Right atrium auricular region (tissue), 2 donors: ENCODE measurements around the gene PGRMC1. TPM values are rescaled to one million over a fixed set of nuclear protein-coding genes. Genes with fewer than 3 reads are reported as not detected.

Experiments
- DNase-seq: peaks from one replicate; pipeline ENCODE4 v3.0.0-alpha.2; 2019; ENCODE audit warnings: low spot score
- H3K27ac ChIP-seq, 2 donors: fragments of 200-600 bp; sonication (generic); 1 replicate in 1 of 2; 2 replicates in 1 of 2; pipeline ENCODE4 v1.5.1; 2016 to 2019
- H3K27me3 ChIP-seq, 2 donors: fragments of 200-600 bp; sonication (generic); one replicate each; pipeline versions ENCODE4 v1.5.1 to v1.6.0; 2017 to 2019
- H3K36me3 ChIP-seq: fragments of 200-600 bp; sonication (generic); one replicate; pipeline ENCODE4 v1.5.1; 2016
- H3K4me1 ChIP-seq, 2 donors: fragments of 200-600 bp; sonication (generic); one replicate each; pipeline versions ENCODE4 v1.5.1 to v1.6.0; 2017 to 2019
- H3K4me3 ChIP-seq, 2 donors: fragments of 200-600 bp; sonication (generic); 1 replicate in 1 of 2; 2 replicates in 1 of 2; pipeline ENCODE4 v1.5.1; 2017 to 2019; ENCODE audit warnings: mild to moderate bottlenecking in 1 of 2, moderate library complexity in 1 of 2
- H3K9me3 ChIP-seq, 2 donors: fragments of 200-600 bp; sonication (generic); one replicate each; pipeline ENCODE4 v1.5.1; 2019
- total RNA-seq, 2 donors: library from RNA; depleted of rRNA; stranded (reverse); fragments of >200 nt; gene quantifications; one replicate each; pipeline ENCODE4 v1.1.0, GENCODE V29; 2016
- TF ChIP-seq, protein P1 (sequence below), 2 donors: fragments of 200-600 bp; sonication (generic); IDR thresholded peaks; one replicate each; pipeline ENCODE4 v1.5.1; 2019; ENCODE audit warnings: antibody characterized with exemption in 2 of 2

PGRMC1 gene
- total RNA-seq, result 10 to 100 TPM; 26.8 to 42.7 TPM

DNA sequence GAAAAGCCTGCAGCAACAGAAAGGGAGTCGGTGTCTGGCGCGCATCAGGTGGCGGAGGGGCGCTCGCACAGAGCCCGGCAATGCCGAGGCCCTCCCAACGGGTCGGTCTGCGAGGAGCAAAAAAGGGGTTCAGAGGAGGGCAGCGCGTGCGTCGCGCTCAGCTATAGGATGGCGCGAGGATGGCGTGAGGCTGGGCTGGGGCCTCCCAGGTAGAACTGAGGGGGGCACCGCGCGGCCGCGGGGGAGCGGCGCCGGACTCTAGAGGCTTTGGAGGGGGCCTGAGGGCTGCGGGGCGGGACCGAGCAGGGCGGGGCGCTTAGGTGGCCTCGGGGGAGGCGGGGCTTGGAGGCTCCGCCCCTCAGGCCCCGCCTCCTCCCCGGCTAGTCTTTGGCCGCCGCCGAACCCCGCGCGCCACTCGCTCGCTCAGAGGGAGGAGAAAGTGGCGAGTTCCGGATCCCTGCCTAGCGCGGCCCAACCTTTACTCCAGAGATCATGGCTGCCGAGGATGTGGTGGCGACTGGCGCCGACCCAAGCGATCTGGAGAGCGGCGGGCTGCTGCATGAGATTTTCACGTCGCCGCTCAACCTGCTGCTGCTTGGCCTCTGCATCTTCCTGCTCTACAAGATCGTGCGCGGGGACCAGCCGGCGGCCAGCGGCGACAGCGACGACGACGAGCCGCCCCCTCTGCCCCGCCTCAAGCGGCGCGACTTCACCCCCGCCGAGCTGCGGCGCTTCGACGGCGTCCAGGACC lies at the start of gene PGRMC1:
PGRMC1 (plus strand) TSS at position 414 of the 751 bp plus-strand sequence; CDS start at position 493, 79 bp downstream.
- TF ChIP-seq, protein P1, sequence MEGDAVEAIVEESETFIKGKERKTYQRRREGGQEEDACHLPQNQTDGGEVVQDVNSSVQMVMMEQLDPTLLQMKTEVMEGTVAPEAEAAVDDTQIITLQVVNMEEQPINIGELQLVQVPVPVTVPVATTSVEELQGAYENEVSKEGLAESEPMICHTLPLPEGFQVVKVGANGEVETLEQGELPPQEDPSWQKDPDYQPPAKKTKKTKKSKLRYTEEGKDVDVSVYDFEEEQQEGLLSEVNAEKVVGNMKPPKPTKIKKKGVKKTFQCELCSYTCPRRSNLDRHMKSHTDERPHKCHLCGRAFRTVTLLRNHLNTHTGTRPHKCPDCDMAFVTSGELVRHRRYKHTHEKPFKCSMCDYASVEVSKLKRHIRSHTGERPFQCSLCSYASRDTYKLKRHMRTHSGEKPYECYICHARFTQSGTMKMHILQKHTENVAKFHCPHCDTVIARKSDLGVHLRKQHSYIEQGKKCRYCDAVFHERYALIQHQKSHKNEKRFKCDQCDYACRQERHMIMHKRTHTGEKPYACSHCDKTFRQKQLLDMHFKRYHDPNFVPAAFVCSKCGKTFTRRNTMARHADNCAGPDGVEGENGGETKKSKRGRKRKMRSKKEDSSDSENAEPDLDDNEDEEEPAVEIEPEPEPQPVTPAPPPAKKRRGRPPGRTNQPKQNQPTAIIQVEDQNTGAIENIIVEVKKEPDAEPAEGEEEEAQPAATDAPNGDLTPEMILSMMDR (IDR thresholded peaks at IDR 0.05), result no peak
- H3K27ac ChIP-seq, result peak within 1 kb of the TSS; percentile 77 to 83
- peak; percentile 83 for DNase-seq
- H3K9me3 ChIP-seq, result no peaks in the 10 kb centered on the region
- H3K27me3 ChIP-seq, result no peaks in the 10 kb centered on the region
- no peaks in the 10 kb centered on the region for H3K36me3 ChIP-seq
- peak within 1 kb of the TSS; percentile 61 to 67 for H3K4me3 ChIP-seq
- H3K4me1 ChIP-seq, result no peaks in the 10 kb centered on the region

DNA sequence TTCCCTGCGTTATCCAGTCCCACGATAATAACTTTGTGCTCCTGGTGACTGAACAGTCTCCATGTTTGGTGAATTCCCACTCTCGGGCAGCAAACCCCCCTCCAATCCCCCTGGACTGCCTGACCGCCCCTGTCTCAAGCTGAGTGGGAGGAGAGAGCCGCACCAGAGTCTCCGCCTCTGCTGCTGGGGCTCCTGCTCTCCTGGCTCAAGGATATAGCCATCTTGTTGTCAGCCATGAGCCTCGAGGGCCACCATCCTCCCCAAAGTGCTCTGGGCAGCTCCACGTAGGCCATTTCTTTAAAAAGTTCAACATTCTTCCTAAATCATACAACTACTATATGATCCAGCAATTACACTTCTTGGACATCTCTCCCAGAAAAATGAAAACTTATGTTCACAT lies 49.3 kb upstream of the PGRMC1 start:
- DNase-seq, result no peak

DNA sequence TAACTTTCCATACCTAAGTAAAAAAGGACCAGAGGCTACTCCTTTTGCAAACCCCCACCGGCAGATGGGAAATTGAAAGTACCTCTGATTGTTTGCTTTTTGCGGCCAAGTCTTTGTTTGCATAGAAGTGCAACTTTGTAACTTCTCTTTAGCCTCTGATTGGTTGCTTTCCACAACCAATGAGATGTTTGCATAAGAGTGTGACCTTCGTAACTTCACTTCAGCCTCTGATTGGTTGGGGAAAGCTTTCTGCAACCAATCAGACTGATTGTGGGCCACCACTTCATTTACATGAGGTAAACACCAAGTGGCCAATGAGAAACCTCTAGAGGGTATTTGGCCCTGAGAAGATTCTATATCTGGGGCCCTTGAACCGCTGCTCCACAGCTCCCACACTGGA lies 48.8 kb upstream of the PGRMC1 start:
- DNase-seq, result no peak
- H3K9me3 ChIP-seq, result no peaks in the 10 kb centered on the region
- TF ChIP-seq, protein P1 (IDR thresholded peaks at IDR 0.05), result no peak
- H3K27ac ChIP-seq, result no peak overlapping the region
- H3K27me3 ChIP-seq, result no peaks in the 10 kb centered on the region
- no peaks in the 10 kb centered on the region for H3K4me1 ChIP-seq
- no peaks in the 10 kb centered on the region for H3K36me3 ChIP-seq
- no peak overlapping the region for H3K4me3 ChIP-seq

More for the DNA sequence above, 49.3 kb upstream of the PGRMC1 start:
- Histone ChIP-seq H3K9me3 (no peaks in the 10 kb centered on the region), H3K36me3 (no peaks in the 10 kb centered on the region), H3K4me1 (no peaks in the 10 kb centered on the region), H3K27ac (no peak overlapping the region), H3K27me3 (no peaks in the 10 kb centered on the region), H3K4me3 (no peak overlapping the region)
- TF ChIP-seq, protein P1 (IDR thresholded peaks at IDR 0.05), result no peak

DNA sequence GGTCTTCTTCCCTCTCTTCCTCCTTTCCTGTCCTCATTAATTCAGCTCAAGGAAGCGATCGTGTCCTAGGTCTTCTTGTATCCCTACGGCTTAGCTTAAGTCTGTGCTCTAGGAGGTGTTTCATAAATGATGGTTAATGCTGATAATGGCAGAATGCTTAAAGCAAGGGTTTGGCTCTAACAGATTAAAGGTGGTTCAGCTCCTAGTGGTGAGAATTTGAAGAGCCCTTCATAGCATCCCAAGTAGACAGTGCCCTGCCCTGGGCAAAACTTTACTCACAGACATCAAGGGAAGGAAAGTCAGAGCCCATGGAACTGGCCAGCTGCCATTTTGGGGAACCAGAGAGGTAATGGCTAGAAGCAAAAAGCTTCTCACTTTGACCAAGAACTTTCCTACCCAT lies 47.0 kb upstream of the PGRMC1 start:
- TF ChIP-seq, protein P1 (IDR thresholded peaks at IDR 0.05), result no peak
- H3K4me3 ChIP-seq, result no peak overlapping the region
- no peaks in the 10 kb centered on the region for H3K9me3 ChIP-seq
- no peaks in the 10 kb centered on the region for H3K27me3 ChIP-seq
- peak overlapping the region in 1 of 2 donors; percentile 43 for H3K27ac ChIP-seq
- no peaks in the 10 kb centered on the region for H3K4me1 ChIP-seq
- no peak for DNase-seq
- H3K36me3 ChIP-seq, result no peaks in the 10 kb centered on the region

DNA sequence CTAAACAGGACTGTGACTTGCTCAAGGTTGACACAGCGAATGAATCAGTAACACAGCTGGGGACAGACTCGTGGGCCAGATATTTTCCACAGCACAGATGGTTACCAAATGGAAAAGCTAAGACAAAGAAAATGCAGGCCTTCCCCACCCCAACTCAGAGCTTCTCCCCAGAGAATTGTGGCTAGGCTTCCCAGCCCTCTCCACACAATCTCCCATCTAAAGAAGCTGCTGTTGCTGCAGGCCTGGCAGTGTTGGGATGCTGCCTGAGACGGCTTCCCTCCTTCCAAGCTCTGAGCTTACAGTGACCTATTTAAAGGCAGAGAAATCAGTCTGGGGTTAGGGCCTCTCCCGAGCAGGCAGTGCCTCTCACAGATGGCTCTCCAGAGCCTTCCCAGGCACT lies 46.5 kb upstream of the PGRMC1 start:
- Histone ChIP-seq H3K9me3 (no peaks in the 10 kb centered on the region), H3K36me3 (no peaks in the 10 kb centered on the region), H3K27me3 (no peaks in the 10 kb centered on the region), H3K4me1 (no peaks in the 10 kb centered on the region), H3K27ac (peak overlapping the region; percentile 35 to 67), H3K4me3 (no peak overlapping the region)
- DNase-seq, result peak; percentile 77
- TF ChIP-seq, protein P1 (IDR thresholded peaks at IDR 0.05), result no peak
